T follicular helper cell (primary cell): ENCODE results near the gene PITPNM2.

Source experiments
- DNase-seq: peaks from one replicate; pipeline ENCODE4 v3.0.0-alpha.2; 2020; ENCODE audit warnings: low read depth

PITPNM2 gene

DNA sequence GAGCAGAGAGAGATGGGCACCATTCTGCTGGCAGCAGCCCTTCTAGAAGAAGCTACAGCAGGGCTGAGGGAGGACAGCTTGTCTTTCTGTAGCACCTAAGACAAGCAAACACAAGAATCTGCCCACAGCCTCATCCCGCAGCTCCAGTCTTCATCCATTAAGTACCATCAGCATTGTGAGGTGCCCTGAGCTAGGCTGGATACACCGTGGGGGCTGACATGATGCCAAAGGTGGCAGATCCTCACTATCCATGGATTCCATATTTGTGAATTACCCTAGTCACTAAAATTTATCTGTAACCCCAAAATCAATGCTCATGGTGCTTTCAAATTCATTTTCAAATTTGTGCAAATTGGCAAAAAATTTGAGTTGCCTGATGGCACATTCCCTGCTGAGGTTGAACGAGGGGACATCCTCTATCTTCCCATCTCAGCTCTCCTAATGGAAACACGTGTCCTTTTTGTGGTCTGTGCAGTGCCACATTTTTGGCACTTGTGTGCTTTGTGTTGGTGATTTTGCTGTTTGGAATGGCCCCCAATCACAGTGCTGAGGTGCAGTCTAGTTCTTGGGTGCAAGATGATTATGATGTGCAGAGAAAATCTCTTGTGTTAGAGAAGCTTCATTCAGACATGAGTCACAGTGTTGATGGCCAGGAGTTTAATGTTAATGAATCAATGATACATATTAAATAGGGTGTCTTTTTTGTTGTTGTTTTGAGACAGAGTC is 7.0 kb downstream of the PITPNM2 start:
- DNase-seq, result no peak

DNA sequence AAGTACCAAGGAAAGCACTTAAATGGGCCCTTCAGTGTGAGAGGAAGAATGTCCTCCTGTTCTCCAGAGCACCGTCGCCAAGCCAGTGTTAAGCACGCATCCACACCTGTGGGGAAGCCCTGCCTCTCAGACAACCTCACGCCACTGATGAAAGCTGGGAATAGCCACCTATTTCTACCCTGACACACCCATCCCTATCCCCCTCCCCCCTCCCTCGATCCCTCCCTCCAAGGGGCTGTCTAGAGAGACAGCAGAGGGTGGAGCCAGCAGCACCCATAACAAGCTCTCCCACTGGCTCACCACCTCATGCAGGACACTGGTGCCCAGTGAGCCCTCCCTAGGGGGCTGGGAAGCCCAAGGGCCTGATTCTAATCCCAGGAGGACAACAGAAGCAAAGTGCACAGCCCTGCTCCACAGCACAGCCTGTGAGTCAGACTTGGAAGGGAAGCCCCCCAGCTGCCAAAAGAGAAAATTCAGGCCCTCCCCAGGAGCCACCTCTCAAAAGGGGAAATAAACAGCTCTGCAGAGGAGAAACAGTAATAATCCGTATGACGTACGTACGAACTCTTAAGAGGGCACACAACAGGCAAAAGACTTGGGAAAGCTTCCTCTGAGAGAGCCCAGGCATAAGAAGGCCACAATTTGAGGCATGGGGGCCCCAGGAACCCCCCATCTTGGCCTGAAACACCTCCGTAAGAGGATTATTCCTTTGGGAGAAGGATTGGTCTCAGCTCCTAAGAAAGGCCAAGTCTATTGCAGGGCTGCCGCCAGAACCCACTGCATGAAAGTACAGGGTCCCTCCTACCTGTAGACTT is 7.8 kb downstream of the PITPNM2 start:
- no peak for DNase-seq

DNA sequence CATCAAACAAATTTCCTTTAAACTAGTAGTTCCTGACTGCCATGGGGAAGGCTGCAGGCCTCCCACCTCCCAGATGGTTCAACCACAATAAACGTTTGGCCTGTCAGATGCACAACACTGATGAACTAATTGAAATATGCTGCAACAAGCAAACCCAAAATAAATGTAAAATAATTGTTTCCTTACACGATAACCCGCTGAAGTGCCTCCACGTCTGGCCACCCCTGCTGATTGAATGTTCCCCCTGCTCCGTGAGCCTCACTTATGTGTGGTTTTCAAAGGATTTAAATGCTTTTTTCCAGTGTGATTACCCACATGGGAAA is 8.4 kb downstream of the PITPNM2 start:
- no peak for DNase-seq

DNA sequence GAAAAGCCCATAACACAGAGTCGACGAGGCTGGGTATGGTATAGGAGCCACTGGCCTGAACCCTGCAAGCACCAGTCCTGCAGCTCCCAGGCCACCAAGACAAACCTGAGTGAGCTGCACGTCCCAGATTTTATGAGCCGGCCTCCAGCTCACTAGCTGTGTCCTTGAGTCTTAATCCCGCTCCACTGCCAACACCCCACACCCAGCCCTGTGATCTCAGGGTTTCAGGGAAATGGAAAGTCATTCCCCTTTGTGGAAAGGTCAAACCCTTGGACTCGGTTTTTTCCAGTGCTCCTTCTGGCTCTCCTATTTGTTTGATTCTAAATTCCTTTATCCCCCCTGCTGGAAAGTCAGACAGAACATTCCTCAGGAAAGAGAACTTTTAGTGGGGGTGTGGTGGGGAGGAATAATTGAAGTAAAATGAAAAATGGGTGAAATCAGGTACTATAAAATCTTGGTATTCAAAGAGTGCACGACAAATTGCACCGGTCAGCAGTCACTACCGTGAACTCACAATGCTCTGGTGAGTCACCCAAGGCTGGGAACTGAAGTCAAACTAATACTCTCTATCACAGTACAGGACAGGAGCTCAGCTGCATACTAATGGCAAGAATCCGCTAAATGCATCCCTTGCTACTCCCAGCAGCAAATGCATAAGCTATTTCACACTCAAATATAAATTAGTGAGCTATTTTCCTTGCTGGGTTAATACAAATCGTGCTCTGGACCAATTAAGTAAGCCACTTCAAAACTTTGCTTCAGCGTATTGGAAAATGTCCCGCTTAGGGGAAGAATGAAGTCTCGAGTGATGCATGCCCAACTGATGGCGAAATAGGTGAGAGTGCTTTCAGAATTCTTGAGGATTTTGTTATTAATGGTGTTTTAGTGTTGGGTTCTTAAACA is 9.0 kb downstream of the PITPNM2 start:
- no peak for DNase-seq

DNA sequence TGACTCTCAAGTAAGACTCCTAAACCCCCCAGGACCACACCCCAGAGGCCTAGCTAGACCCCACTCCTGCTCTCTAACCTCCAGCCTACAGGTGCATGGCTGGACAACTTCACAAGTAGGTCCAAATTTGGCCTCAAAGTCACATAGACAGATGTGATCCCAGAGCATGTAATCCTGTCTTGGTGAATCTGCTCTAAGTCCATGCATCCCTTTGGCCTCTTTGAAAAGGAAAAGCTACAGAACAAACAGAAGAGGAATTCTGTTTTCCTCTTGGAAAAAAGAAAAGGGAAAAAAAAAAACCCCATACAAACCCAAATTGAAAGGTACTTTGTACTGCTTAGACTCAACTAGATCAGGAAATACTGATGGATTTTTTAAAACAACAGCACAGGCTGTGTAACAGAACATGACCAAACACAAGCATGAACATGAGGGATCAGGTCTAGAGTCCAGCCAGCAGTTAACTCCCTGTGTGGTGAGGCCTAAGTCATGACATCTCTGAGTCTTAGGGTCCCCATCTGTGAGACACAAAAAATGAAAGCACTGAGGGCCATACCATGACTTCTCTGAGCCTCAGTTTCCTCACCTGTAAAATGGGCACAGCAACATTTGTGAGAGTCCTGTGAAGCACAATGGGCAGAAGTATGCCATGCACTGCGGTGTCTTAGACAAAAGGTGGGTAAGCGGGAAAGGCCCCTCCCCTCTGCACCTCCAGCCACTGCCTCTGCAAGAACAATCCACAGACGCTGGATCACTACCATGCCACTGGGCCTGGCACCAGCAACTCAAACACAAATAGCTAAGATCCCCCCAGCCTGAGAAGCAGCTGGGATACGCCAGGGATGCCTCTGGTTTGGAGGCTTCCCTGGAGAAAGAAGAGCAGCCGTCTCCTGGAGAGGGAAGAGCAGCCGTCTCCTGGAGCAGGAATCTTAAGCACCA is 9.9 kb downstream of the PITPNM2 start:
- no peak for DNase-seq

DNA sequence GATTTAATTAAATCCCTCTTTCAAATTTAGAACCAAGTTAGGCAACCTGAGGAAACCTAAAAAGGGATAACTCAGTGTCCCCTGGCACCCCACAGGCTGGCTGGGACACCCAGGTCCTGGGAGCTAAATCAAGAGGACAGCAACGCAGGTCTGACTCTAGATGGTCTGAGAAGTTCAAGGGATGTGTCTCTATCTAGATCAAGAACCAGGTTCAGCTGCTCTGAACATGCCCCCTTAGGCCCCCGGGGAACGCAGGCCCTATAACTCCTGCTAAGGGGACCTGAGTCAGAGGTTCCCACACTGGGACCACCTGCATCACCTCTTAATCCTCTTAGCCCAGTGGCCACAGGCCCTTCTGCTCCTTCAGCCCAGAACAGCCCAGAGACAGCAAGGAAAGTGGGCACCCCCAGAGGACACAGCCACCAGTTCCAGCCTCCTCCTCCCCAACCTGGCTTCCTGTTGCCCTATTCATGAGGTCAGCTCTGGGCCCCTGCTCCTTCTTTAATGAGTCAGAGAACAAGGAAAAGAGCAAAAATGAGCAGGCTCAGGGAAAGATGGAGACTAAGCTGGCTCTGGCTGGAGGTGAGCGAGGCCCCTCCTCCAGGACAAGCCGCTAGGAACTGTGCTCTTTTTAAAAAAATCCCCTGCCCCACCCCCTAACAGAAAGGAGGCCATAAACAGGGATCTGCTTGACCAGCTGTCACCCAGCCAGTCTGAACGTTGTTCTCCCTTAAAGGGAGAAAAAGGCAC is 10.8 kb downstream of the PITPNM2 start:
- no peak for DNase-seq

DNA sequence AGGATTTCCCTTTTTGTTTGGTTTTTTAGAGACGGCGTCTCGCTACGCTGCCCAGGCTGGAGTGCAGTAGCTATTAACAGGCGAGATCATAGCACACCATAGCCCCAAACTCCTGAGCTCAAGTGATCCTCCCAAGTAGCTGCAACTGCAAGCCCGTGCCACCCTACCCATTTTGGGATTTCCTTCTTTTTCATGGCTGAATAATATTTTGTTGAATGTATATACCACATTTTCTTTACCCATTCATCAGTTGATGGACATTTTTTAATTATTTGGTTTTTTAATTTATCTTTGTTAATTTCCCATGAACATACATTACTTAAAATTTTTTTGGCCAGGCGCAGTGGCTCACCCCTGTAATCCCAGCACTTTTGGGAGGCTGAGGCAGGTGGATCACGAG is 15.2 kb downstream of the PITPNM2 start:
- DNase-seq, result no peak

DNA sequence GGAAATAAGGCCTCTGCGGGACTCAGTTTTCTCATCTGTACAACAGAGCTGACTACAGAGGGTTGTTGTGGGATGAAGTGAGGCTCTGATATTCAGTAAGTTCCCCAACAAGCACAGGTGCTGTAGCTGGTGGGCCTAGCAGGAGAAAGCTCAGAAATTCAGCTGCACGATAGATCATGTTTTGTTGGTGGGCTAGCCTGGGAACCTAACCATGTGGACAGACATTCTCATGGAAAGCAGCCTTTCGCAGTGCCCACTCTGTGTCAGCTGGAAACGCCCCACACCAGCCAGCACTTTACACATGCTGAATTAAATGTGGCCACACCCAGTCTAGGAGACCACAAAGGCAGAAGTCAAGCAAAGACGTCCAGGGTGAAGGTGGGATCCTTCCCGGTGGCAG is 16.1 kb downstream of the PITPNM2 start:
- DNase-seq, result no peak

DNA sequence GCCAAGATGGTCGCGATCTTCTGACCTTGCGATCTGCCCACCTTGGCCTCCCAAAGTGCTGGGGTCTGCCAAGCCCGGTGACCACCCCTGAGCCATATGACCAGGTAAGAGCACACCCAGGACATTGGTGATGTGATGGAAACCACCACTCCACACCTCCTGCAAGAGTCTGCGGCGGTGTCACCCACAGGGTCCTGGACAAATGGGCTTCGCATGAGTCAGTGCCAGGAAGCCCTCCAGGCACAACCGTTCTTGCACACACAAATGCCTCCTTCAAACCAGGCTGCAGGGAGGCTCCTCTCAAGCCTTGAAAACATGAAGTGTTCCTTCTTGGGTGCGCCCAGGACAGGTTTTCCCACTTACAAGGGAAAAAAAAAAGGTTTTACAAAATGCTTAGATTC is 16.6 kb downstream of the PITPNM2 start:
- DNase-seq, result no peak

DNA sequence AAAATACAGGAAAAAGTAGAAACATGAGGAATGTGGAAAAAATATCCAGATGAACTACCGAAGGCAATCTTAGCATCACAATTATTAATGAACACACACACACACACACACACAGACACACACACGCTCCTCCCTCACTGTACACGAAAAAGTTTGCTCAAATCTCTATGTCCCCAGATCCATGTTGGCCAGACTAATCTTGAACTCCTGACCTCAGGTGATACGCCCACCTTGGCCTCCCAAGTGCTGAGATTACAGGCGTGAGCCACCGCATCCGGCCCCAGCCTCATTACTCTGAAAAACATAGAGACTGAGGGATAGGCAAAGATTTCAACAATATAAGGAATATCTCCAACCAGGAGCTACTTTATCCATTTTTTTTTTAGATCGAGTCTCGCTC is 17.2 kb downstream of the PITPNM2 start:
- DNase-seq, result no peak

DNA sequence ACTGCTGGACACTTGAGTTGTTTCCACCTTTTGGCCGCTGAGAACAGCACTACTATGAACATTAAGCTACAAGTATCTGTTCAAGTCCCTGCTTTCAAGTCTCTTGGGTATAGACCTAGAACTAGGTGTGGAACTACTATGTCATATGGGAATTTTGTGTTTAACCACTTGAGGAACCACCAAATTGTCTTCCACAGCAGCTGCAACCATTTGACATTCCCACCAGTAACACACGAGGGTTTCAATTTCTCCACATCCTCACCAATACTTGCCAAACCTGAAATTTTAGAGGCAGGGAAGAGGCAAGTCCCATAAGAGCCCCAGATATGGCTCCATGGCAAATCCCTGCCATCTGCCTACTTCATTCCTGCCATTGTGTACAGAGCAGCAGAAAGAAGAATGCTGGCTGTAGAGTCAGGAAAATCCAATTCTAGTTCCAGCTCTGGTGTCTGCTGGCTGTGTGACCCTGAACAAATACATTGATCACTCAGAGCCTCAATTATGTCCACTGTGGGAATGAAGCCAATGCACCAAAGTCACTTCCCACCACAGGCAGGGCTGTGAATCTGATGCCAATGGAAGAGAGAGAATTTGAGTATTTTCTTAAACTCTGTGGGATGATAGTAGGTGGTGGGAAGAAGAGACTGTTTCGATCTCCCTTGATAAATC is 17.8 kb downstream of the PITPNM2 start:
- no peak for DNase-seq

DNA sequence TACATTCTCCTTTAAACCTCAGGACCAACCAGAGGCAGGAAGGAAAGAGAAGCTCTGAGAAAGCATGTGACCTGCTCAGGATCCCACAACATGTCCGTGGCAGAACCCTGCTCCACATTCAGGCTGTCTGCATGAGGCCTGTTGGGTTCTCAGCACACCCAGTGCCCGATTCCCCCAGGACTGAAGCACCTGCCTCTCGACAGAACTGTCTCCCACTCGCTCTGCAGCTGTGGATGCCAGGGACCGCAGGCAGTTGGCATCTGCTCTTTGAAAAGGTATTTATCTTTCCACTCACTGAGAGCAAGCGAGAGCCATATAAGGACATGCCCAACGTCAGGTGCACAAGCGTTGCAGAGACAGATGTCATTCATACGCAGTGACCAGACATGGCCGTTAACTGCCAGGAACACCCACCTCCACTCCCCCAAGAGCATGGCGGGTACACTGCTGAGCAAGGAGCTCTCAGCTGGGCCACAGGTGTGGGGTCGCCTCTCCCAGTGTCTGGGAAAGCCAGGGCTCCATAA is 18.9 kb downstream of the PITPNM2 start:
- DNase-seq, result peak; percentile 43

DNA sequence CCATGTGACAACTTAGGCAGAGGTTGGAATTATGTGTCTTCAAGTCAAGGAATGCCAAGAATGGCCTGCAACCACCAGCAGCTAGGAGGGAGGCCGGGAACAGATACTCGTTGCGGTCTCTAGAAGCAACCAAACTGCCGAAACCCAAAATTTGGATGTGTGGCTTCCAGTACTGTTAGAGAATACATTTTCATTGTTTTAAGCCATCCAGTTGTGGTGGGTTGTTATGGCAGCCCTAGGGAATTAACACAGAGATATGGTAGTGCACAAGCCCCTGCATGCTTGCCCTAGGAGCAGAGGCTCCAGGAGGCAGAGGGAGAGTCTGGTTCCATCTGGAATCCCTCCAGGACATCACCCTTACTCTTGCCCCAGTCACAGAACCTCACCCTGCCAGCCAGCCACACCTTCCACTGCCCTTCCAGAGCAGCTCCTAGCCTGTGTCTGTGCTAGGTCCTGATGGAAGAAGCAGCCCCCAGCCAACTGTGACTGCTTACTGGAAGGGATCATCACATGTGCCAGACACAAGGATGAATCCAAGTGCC is 19.5 kb downstream of the PITPNM2 start:
- no peak for DNase-seq

DNA sequence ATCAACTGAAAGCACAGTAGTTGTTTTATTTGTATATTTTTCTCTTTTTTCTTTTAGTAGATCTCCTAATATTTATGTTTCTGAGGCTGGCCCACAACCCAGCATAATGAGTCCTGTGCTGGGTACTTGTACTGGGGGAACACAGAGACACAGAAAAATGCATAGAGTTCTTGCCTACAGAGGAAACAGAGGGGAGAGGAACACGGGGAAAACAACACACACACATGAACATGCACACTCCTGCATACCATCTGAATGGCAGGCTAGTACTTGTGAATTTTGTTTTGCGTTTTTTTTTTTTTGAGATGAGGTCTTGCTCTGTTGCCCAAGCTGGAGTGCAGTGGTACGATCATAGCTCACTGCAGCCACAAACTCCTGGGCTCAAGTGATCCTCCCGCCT is 21.3 kb downstream of the PITPNM2 start:
- no peak for DNase-seq

DNA sequence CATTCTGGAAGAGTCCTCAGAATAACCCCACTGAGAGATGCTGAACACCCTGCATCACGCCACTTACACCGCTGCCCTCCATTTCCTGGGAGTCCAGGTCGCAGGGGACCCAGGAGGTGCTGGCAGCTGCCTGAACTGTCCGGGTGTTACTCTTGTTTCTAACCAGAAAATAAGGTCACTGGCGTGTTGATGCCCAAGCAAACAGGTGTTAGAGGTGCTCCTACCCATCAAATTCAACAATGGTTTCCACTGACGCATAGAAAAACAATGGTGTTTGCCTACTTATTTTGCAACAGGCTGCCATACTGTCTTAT is 23.8 kb downstream of the PITPNM2 start:
- DNase-seq, result no peak

DNA sequence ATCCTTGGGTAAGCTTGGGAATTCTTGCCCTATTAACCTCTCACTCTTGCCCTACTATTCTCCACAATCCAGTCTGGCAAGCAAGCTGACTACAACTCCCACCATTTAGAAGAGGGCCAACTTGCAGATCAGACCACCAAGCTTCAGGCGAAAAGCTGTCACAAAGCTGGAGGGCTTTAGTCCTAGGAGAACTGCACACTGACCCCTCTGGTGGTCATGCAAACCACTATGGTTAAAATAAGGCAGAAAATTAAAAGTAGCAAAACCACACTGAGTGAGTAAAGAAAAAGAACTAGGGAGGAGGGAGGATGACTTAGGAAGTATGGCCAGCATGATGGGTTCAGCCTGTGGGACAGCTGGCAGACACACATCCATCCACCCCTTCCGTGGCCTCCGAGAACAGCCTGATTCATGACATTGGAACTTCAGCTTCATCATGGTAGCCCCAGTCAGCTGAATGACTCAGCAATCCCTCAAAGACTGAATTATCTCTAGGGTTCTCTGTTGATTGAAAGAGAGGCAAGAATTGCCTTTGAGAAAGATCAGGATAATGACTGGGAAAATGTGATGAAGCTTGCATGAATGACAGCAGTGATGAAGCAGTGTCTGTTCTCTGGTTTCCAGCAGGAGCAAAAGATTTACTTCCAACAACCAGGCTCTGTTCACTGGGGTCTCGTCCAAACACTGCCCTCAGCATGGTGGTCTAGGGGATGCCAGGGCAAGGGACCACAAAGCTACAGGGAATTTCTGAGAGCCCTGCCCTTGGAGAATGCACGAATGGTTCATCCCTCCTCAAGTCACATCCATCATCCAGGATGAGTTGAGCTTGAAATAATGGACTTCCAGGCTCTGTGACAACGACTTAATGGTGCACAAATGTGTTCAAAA is 24.4 kb downstream of the PITPNM2 start:
- DNase-seq, result no peak

DNA sequence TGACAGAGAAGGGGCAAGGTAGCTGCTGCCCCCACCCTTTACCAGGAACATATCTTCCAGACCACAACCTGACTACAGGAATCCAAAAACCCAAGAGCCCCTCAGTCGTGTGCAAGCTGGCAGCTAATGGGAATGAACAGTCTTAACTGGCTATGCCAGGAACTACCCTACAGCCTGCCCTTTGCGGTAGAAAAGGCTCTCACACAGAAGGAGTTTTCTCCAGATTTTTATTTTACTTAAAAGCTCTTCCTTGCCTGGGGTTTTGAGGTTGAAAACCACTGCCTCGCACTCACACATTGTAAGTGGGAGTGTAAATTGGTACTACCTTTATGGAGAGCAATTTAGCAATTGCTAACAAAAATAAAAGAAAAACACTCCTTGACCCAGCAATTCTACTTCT is 28.3 kb downstream of the PITPNM2 start:
- no peak for DNase-seq

DNA sequence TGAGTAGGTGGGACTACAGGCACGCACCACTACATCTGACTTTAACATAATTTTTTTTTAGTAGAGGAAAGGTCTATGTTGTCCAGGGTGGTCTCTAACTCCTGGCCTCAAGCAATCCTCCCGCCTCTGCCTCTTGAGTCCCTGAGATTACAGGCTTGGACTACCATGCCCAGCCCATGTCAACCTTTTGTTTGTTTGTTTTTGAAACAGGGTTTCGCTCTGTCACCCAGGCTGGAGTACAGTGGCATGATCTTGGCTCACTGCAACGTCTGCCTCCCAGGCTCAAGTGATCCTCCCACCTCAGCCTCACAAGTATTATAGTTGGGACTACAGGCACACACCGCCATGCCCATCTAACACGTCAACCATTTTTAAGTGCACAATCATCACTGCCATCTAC is 29.2 kb downstream of the PITPNM2 start:
- DNase-seq, result no peak
